GM21360 (cell line): ENCODE data around the gene BMPER.

Source experiments
- ATAC-seq: cut with Tn5 transposase; IDR thresholded peaks from one replicate; pipeline ENCODE4 v1.9.1; 2021; ENCODE audit warnings: mild to moderate bottlenecking, moderate library complexity; ENCODE audit not compliant: unreplicated experiment

BMPER gene

GRCh38 chr7:34059136-34059828, 153.9 kb downstream of the BMPER start:
- ATAC-seq = no peak

- ATAC-seq = no peak
Observed at GRCh38 chr7:34060196-34060947, 155.0 kb downstream of the BMPER start.

DNA sequence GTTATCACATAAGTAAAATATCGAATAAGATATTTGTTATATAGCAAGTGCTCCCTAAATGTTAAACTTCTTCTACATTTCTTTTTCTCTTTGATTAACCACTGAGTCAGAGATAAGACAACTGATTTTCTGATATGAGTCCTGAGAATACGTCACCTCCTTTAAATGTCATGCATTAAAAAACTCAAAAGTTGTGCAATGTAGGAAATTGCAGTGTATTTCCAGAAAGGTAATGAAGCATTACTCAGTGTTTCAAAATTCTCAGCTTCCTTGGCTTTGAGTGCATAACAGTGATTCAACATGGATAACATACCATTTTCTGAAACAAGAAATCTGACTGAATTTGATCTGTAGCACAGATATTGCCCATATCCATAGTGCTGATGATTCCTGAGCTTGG, 155.8 kb downstream of the BMPER start:
- no peak for ATAC-seq

GRCh38 chr7:34062341-34062740, 157.0 kb downstream of the BMPER start:
- no peak for ATAC-seq

GRCh38 chr7:34062826-34063225, 157.5 kb downstream of the BMPER start:
- no peak for ATAC-seq

DNA sequence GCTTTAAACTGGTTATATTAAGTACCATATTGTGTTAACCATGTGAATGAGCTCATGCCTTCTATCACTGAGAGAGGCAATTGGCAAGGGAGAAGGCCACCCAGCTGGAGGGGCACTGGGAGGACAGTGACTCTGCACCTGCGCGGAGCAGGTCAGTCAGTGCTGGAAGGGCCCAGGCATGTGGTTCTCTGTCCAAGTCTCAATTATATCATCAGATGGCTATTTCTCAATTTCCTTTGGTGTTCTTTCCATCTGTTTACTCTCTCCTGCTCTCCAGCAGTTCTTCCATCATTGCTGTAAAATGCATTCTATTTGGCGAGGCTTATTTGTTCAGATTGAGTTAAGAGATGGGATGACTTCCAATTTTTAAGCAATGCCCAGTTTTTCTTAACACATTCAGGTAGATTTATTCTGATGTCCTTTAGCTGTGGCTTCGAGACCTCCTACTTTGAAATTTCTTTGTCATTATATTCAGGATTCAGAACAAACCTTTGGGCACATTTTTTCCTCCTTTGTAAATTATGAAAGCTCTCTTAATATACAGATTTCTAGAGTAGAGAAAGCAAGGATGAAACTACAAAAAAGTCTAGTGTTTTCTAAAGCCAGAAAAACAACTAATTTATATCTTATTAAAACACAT, 159.3 kb downstream of the BMPER start:
- no peak for ATAC-seq

GRCh38 chr7:34066411-34066810, 161.1 kb downstream of the BMPER start:
- ATAC-seq = no peak

DNA sequence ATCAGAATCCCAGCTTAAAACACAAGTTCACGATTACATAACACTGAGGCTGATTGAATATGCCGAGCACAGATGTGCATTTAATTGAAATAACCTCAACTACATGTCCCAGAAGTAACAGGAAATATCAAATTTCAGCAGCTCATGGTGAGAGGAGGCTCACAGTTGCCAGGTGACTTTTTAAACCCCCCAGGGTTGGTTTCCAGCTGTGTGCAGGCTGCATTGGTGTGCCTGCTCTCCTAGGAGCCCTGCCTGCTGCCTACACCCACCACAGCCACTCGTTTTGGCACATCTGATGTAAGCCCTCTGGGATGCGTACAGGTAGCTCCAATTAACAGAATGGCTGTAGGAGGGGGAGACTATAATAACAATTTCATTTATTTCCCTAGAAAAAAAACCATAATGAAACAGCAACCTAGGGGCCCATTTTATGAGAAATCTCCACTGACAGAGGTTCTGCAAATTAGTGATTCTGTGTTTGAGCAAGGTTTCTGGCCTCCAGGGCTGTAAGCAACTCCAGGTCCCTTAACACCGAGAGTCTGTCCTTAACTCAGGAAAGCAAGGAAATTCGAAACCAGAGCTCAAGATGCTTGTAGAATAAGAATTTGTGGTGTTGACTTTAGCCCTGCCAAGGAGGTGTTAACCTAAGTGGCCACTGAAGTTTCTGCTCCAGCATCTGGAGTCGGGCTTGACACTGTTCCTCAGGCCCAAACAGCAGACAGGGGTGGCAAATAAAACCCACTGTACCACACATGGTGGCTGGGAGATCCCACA, 161.9 kb downstream of the BMPER start:
- no peak for ATAC-seq

- ATAC-seq = no peak
Observed at GRCh38 chr7:34069676-34070075, 164.3 kb downstream of the BMPER start.

DNA sequence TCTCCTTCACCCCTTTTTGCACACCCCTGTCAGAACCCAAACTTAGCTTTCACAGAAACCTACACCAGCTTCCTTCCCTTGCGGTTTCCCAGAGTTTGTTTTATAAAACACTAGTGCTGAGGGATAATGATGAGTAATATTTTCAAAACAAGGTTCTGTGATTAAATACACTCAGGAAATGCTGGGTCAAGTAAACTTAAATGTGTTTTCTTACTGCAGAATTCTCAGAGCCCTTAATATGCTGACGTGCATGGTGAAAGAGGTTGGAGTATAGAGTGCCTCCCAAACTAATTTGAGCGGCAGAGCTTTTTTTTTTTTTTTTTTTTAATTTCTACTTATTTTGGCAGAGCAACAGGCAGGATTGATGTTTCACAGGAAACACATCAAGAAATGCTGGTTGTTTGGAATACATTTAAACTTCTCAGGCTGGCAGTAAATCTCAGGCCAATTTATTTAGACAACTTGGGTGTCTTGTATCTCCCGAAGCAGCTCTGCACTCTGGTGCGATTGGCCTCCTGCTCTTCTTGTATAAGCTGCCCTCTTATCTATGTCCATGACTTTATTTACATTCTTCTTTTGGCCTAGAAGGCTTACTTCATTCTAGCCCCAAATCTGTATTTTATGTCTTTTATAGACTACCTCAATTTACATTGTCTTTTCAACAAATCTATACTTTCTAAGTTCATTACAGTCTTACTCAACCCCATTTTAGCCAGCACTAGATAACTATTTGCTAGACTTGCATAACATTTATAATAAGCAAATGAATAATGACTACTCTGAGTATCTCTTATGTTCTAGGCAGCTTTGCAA, 165.4 kb downstream of the BMPER start:
- ATAC-seq = no peak

DNA sequence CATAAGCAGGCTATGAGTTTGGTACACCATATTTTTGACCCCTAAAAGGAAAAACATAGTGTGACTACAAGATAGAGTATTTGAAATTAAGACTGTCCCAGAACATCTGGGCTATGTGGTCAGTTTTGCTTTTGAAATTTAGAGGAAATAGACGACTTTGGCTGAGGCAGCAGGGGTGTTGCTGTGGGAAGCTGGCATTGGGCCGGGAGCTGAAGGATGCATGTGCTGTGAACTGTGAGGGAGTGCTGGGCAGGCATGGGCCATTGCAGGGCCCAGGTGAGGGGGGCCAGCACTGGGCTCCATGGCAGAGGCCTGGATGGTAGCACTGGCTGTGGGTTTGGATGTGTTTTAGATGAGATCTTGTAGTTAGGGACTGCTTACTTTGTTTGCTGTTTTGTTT, 168.3 kb downstream of the BMPER start:
- ATAC-seq = no peak

GRCh38 chr7:34074421-34074820, 169.1 kb downstream of the BMPER start:
- ATAC-seq = no peak

- ATAC-seq = no peak
Observed at GRCh38 chr7:34075523-34076370, 170.4 kb downstream of the BMPER start.

DNA sequence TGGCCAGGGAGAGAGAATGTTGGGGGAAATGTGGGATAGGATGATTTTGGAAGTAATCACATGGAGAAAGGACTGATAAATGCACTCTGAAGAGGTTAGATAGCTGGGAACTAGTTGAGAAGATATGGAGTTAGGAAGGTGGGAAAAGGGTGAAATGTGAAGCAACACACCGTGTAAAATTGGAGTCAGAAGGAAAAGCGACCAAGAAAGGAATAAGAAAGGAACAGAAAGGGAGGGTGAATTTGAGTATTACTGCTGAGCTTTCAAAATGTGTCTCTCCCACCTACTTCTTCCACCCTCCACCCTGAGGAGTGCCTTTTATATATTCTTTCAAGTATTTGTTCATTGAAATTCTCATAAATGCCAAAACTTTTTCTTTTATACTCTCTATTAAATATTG, 171.8 kb downstream of the BMPER start:
- ATAC-seq = no peak

GRCh38 chr7:34078864-34079263, 173.5 kb downstream of the BMPER start:
- no peak for ATAC-seq

DNA sequence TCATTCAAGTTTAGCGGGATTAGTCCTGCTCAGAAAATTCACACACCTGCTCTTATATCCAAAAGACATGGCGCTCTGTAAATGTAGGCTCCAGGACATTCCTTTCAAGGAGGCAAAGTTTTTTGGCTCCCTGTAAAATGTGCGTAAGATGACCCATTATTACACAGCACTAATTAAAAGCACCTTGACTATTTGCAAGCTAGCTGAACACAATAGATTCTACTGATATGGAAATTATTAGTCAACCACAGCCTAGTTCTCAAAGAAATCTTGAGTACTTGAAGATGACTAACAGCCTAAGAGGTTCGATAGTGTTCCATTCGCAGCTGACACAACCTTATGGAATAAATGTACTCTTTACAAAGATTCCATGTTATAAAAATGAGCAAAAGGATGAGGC, 175.2 kb downstream of the BMPER start:
- ATAC-seq = no peak

DNA sequence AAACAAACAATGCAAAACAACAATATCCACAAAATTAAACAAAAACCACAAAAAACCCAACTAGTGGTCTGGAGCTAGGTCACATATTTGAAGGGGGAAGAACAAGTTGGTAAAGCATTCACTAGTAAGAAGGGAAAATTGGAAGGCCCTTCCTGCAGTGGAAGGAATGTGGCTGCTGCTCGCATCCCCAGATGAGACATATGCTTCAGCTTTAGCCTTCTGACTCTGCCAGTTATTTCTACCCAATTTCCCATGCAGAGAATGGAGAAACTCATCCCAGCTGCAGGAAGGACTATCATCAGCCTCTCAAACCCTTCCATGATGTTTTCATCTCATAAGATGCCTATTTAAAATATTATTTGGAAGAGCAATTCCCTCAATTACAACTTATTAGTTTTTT, 176.6 kb downstream of the BMPER start:
- ATAC-seq = no peak

DNA sequence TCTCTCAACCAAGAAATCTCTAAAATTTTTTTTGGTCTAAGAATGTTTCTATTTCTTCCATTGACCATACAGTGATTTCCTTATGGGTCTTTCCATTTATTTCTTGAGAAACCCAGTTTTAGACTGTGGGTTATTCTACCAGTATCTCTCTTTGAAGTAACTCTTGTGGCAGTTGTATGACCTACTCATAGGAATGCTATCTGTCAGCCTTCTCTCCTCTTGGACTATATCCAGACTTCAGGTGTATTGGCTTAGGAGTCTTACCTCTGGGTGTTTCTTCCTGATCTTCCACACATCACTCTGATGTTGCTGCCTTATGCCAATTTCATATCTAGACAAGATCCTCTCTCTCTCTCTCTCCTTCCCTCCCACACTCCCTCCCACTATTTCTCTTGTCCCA, 178.1 kb downstream of the BMPER start:
- ATAC-seq = no peak

- no peak for ATAC-seq
Observed at GRCh38 chr7:34084651-34085050, 179.3 kb downstream of the BMPER start.

DNA sequence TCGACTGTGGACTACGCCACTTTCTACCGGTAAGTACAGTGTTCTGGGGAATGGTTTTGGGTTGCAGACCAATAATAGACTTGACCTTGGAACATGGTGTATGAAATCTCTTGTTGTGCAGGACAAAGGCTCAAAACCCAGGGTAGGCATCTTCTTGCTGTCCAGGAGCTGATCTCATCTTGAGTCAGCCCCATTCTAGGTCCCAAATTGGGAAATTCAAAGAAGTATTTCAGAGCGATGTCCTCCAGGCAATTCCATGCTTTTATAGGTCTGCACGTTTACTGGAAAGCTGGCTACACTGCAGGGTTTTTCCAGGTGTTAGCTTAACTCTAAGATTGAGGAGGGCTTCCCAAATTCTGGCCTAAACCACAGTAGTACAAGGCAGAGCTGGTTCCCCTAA, 180.7 kb downstream of the BMPER start:
- no peak for ATAC-seq
